HG03064 (cell line): ENCODE data around the gene CHEK1.
"Not testable (repeated sequence)": the region's sequence is repeated elsewhere in the genome, so short reads cannot be mapped to it uniquely, and the experiment has no call there.

Source experiments
- ATAC-seq: cut with Tn5 transposase; IDR thresholded peaks from one replicate; pipeline ENCODE4 v1.9.1; 2021; ENCODE audit warnings: low read depth; ENCODE audit not compliant: unreplicated experiment

The CHEK1 gene

DNA sequence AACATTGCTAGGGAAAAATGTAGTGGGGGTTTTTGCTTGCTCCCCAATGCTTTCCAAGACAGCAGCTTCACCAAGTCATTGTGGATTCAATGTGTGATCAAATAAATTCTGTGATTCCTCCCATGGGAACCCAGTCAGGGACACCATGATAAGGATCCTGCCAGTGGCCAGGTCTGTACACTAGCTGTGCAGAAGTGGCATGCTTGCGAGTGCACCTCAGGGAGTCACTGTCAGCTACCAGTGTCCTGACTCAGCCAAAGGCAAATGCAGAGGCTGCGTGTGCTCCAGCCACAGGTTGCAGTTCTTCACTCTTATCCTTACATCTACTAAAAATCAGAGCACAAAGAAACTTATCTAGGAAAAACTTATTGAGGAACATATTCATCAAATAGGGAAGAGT is 65.0 kb downstream of the CHEK1 start:
- ATAC-seq, result no peak

DNA sequence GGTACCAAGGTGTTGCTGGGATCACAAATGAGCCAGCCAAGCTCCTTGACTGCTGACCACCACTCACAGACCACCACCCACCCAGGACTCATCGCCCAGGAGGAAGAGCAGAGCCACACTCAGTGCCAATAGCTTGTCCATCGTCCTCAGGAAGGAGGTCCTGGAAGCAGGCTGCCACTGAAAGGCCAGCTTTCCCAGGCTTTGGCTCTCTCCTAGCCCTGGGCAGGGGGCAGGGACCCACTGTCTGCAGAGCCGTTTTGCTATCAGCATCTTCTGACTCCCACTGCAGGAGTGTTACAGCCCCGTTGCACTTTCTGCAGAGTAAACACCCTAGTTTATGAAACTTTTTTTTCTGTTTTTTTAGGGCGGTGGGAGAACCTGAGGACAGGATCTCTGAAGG is 67.9 kb downstream of the CHEK1 start:
- no peak for ATAC-seq

DNA sequence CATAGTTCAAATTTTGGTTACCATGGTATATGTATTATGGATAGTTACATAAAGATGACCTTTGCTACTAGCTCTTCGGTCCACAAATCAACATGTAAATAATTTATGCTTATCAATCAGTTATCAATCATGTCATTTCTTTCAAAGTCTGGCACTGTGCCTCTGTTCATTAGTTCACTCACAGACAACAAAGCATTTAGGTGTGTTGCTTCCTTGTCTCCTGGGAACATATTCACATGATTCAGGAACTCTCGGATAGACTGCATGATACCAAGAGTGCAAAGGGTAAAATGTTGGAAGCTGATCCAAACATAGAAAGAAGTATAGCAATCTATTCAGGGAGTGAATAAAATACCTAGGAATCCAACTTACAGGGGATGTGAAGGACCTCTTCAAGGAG is 70.0 kb downstream of the CHEK1 start:
- no peak for ATAC-seq

DNA sequence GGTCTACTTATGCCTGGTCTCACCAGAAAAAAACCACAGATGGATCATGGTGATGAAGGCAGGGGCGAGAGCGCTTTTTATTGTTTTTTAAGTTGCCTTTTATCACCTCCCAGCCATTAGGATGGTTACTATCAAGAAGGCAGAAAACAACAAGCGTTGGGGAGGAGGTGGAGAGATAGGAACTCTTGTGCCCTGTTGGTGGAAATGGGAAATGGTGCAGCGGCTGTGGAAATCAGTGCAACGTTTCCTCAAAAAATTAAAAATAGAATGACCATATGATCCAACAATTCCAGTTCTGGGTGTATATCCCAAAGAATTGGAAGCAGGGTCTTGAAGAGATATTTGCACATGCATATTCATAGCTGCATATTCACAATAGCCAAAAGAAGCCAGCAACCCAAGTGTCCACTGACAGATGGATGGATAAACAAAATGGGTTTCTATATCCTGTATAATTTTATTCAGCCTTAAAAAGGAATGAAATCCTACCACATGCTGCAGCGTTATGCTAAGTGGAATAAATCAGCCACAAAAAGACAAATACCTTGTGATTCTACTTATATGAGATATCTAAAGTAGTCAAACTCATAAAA is 76.2 kb downstream of the CHEK1 start:
- no peak for ATAC-seq

DNA sequence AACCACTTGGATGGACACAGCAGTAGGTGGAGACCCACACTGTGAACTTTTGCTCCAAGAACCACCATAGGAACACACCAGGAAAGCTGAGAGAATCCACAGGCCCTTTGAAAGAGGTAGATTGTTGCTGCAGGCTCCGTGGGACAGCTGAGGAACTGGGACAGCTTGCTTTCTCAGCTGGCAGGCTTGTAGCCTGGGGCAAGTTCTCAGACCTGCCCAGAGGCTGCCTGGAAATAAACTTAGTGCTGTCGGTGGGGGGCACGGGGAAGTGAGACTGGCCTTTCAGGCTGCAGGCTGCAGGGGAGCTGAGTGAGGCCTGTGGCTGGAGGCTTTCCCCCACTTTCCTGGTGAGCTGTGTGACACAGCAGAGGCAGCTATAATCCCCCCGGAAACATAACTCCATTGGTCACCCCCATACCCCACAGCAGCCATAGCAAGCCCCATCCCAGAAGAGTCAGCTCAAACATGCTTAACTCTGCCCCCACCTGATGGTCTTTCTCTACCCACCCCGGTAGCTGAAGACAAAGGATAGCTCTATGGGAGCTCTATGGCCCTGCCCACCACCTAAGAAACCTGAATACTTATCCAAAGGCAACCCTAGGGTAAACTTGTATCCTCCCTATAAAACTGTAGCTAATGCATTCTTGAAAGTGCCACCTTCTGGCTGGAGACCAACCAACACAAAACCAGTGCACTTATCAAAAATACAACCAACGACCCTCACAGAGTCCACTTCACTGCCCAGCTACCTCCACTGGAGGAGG is 77.1 kb downstream of the CHEK1 start:
- no peak for ATAC-seq

DNA sequence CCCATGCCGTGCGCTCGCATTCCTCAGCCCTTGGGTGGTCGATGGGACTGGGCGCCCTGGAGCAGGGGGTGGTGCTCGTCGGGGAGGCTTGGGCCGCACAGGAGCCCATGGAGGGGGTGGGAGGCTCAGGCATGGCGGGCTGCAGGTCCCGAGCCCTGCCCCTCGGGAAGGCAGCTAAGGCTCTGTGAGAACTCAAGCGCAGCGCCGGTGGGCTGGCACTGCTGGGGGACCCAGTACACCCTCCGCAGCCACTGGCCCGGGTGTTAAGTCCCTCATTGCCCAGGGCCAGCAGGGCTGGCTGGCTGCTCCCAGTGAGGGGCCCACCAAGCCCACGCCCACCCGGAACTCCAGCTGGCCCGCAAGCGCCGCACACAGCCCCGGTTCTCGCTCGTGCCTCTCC is 79.7 kb downstream of the CHEK1 start:
- not testable (repeated sequence) for ATAC-seq

DNA sequence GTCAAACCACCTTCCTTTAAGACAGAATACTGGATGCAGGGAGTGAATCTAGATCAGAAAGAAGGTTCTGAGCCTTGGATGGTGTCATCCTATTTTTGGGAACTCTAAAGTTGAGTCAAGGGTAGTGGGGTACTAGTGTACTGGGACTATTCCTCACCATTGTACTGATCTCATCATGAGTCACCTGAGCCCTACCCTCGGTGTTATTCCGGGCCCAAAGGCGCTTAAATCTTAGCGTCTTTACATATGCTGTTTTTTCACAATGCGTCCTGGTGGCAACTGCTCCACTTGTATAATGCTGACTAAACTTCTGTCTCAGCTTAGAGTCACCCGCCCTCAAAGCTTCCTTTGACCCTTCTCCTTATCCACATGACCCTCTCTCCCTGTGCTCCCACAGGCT is 95.8 kb downstream of the CHEK1 start:
- no peak for ATAC-seq

DNA sequence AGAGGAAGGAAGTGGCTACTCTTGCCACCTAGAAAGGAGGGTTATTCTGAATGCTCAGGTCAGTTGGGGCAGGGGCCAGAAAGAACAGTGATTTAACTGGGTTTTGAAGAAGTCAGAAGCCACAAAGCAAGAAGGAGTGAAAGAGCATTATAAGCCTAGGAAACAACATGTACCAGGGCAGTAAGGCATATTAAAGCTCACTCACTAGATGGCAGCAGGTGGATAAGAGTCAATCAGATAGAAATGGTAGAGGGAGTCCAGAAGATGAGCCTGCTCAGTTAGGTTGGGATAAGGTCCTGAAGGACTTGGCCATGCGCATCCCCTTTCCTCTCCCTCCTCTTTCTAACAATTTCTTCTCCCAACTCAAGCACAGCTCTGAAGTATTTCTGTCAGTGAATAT is 99.2 kb downstream of the CHEK1 start:
- no peak for ATAC-seq
